Measurements from ENCODE around the gene OGT. TPM values are rescaled to one million over a fixed set of nuclear protein-coding genes. Genes with fewer than 3 reads are reported as not detected.
A peak's percentile ranks its signal among the peaks of the same experiment; 100 is the strongest.
"Not testable (repeated sequence)": the region's sequence is repeated elsewhere in the genome, so short reads cannot be mapped to it uniquely, and the experiment has no call there.

OGT gene
- polyA plus RNA-seq: 239 TPM
- long read RNA-seq, donor 1, partial matches to known transcripts: 17 of 18 reads
- long read RNA-seq, donor 1, other reads (novel, unspliced or antisense): 0 of 18 reads
- long read RNA-seq, donor 2, full-length matches to known transcripts: 3 of 127 reads
- long read RNA-seq, donor 2, partial matches to known transcripts: 124 of 127 reads
- long read RNA-seq, donor 2, other reads (novel, unspliced or antisense): 0 of 127 reads
- long read RNA-seq, donor 3, full-length matches to known transcripts: 7 of 76 reads
- long read RNA-seq, donor 3, partial matches to known transcripts: 69 of 76 reads
- long read RNA-seq, donor 3, other reads (novel, unspliced or antisense): 0 of 76 reads
- long read RNA-seq, donor 4: 0 reads
- long read RNA-seq, donor 5, full-length matches to known transcripts: 2 of 18 reads
- long read RNA-seq, donor 5, partial matches to known transcripts: 16 of 18 reads
- long read RNA-seq, donor 5, other reads (novel, unspliced or antisense): 0 of 18 reads
- long read RNA-seq, donor 6, full-length matches to known transcripts: 2 of 20 reads
- long read RNA-seq, donor 6, partial matches to known transcripts: 18 of 20 reads
- long read RNA-seq, donor 6, other reads (novel, unspliced or antisense): 0 of 20 reads
- long read RNA-seq, donor 7, partial matches to known transcripts: 110 of 110 reads
- long read RNA-seq, donor 7, other reads (novel, unspliced or antisense): 0 of 110 reads
- long read RNA-seq, donor 8, partial matches to known transcripts: 126 of 126 reads
- long read RNA-seq, donor 8, other reads (novel, unspliced or antisense): 0 of 126 reads
- long read RNA-seq, donor 9, partial matches to known transcripts: 183 of 185 reads
- long read RNA-seq, donor 9, other reads (novel, unspliced or antisense): 0 of 185 reads
- long read RNA-seq, donor 10, full-length matches to known transcripts: 7 of 54 reads
- long read RNA-seq, donor 10, partial matches to known transcripts: 47 of 54 reads
- long read RNA-seq, donor 10, other reads (novel, unspliced or antisense): 0 of 54 reads
- long read RNA-seq, donor 11, full-length matches to known transcripts: 3 of 126 reads
- long read RNA-seq, donor 11, partial matches to known transcripts: 123 of 126 reads
- long read RNA-seq, donor 11, other reads (novel, unspliced or antisense): 0 of 126 reads

DNA sequence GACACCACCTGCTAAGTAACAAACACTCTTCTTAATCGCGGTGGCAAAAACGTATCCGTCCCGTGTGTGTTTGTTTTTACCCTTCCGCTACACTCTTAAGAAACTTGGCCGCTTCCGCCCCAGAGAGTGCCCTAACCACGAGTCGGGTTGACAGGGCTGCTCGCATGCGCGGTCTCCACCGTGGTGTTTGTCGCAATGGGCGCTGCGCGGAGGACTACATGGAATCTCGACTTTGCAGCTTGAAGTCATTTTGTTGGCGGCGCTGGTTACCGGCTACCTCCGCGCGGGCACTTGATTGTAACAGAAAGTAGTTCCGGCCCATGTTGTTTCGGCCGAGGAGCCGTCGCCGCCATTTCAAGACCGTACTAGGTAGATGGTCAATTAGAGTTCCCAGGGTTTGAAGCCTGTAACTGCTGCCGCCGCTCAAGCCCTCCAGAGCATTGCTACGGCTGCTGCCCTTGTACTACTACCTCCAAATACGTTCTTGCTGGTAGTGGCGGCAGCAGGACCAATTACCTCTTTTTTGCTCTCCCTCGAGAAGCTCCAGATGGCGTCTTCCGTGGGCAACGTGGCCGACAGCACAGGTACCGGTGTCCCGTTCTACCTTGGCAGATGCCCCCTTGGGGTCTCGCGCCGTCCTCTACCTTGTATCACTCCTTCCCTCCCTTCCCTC, at the start of gene OGT:
Gene OGT, plus strand, starts transcription at position 352 of the 673 bp plus-strand sequence. Its CDS starts 196 bp downstream, at position 548.
- no CpG with 5 or more reads among the region's 47 CpGs for WGBS (ENCODE audit: insufficient coverage, low lambda C conversion rate)
- peak; percentile 93 to 96 for DNase-seq

DNA sequence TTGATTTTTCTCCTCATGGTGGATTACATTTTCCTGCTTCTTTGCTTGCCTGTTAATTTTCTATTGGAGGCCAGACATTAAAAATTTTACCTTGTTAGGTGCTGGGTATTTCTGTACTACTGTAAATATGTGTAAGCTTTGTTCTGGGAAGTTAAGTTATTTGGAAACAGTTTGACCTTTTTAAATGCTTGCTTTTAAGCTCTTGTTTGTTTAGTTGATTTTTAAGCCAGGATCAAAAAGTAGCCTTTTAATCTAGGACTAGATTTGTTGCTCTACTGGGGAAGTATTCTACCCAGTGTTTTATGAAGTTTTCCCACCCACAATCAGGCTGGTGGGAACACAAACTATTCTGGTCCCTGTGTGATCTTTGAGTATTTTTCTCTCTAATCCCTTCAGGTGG, 45.1 kb upstream of the OGT start:
- no peak for DNase-seq
- no peaks in the 10 kb centered on the region for H3K36me3 ChIP-seq (ENCODE audit: control insufficient read depth, insufficient read depth, low read length)
- H3K4me1 ChIP-seq (ENCODE audit: control insufficient read depth, insufficient read depth, low read length): no peaks in the 10 kb centered on the region
- no peak overlapping the region for H3K4me3 ChIP-seq (ENCODE audit: low read length)
- H3K27ac ChIP-seq (ENCODE audit: low read length): no peak overlapping the region
- H3K9me3 ChIP-seq (ENCODE audit: control insufficient read depth, low read depth, low read length): no peaks in the 10 kb centered on the region
- no peaks in the 10 kb centered on the region for H3K27me3 ChIP-seq (ENCODE audit: control insufficient read depth, insufficient read depth, low read length)

More for the DNA sequence above, at the start of gene OGT:
- peak within 1 kb of the TSS; percentile 96 for H3K4me3 ChIP-seq (ENCODE audit: low read length)
- H3K27ac ChIP-seq (ENCODE audit: low read length): peak within 1 kb of the TSS; percentile 95
- no peaks in the 10 kb centered on the region for H3K9me3 ChIP-seq (ENCODE audit: control insufficient read depth, low read depth, low read length)
- H3K27me3 ChIP-seq (ENCODE audit: control insufficient read depth, insufficient read depth, low read length): no peaks in the 10 kb centered on the region
- peaks cover 4% of the 10 kb centered on the region for H3K36me3 ChIP-seq (ENCODE audit: control insufficient read depth, insufficient read depth, low read length)
- no peaks in the 10 kb centered on the region for H3K4me1 ChIP-seq (ENCODE audit: control insufficient read depth, insufficient read depth, low read length)

DNA sequence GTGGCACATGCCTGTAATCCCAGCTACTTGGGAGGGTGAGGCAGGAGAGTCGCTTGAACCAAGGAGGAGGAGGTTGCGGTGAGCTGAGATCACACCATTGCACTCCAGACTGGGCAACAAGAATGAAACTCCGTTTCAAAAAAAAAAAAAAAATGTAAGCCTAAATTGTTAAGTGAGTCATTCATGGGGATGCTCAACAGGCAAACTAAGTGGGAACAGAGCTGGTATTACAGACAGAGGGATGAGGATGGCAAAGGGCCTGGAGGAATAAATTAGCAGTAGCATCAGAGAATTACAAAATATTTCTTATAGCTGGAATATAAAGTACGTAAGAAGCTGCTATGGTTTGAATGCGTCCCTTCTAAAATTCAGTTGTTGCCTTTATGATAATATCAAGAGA, 43.4 kb upstream of the OGT start:
- no peaks in the 10 kb centered on the region for H3K27me3 ChIP-seq (ENCODE audit: control insufficient read depth, insufficient read depth, low read length)
- no peak overlapping the region for H3K27ac ChIP-seq (ENCODE audit: low read length)
- H3K4me1 ChIP-seq (ENCODE audit: control insufficient read depth, insufficient read depth, low read length): no peaks in the 10 kb centered on the region
- 80% methylated on average over 1 of the region's 5 CpGs for WGBS (ENCODE audit: insufficient coverage, low lambda C conversion rate)
- no peaks in the 10 kb centered on the region for H3K9me3 ChIP-seq (ENCODE audit: control insufficient read depth, low read depth, low read length)
- no peak overlapping the region for H3K4me3 ChIP-seq (ENCODE audit: low read length)
- DNase-seq: no peak
- H3K36me3 ChIP-seq (ENCODE audit: control insufficient read depth, insufficient read depth, low read length): no peaks in the 10 kb centered on the region

DNA sequence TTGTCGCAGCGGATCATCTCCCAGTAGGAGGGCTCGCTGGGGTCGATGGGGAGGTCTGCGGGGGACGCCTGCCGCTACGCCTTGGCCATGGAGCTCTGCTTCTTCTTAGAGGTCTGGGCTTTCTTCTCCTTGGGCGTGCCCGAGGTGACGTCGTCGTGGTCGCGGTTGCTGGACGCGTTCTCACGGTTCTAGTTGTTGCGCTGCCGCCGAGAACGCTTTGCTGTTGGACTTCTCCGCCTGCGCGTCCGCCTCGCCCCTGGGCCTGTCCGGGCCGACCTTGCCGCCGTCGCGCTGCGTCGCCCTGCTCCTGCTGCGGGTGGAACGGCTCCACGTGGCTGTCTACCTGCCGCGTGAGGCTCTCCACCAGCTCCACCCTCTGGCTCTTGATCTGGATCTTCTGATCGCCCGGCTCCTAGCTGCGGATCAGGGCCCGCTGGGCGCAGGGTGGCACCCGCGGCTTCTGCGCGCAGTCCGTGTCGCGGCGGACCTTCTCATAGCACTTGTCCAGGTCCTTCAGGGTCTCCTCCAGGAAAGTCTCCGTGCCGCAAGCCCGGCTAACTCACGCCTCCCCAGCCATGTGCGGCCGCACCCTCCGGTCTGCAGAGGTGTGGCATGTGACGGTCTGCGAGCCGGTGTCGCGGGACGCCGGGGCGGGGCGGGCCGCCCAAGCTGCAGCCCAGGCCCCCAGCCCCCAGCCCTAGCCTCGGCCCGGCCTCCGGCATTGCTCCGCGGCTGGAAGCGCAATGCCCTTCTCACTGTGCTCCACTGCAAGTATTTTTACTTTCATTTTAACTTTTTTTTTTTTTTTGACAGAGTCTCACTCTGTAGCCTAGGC, 40.5 kb upstream of the OGT start:
- Histone ChIP-seq H3K4me1 (ENCODE audit: control insufficient read depth, insufficient read depth, low read length) (no peaks in the 10 kb centered on the region), H3K27me3 (ENCODE audit: control insufficient read depth, insufficient read depth, low read length) (no peaks in the 10 kb centered on the region), H3K36me3 (ENCODE audit: control insufficient read depth, insufficient read depth, low read length) (no peaks in the 10 kb centered on the region), H3K4me3 (ENCODE audit: low read length) (peak overlapping the region; percentile 39), H3K27ac (ENCODE audit: low read length) (no peak overlapping the region), H3K9me3 (ENCODE audit: control insufficient read depth, low read depth, low read length) (no peaks in the 10 kb centered on the region)
- no CpG with 5 or more reads among the region's 76 CpGs for WGBS (ENCODE audit: insufficient coverage, low lambda C conversion rate)
- DNase-seq: peak; percentile 18 to 72

DNA sequence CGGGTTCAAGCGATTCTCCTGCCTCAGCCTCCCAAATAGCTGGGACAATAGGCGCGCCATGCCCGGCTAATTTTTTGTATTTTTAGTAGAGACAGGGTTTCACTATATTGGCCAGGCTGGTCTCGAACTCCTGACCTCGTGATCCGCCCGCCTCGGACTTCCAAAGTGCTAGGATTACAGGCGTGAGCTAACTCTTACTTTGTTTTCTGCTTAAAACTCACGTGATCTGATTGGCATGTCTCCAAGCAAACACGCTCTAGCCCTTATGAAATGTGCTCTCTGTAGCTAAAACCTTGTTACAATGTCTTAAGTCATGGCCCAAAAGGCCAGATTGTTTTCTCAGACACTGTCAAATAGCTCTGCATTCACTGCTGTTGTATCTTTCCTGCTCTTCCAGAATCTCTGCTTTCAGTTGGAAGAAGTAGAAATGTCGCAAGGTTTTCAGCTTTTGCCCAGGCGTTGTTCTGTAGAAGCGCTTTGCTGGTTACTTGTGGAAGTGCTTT, 39.7 kb upstream of the OGT start:
- H3K9me3 ChIP-seq (ENCODE audit: control insufficient read depth, low read depth, low read length): no peaks in the 10 kb centered on the region
- no peak overlapping the region for H3K27ac ChIP-seq (ENCODE audit: low read length)

DNA sequence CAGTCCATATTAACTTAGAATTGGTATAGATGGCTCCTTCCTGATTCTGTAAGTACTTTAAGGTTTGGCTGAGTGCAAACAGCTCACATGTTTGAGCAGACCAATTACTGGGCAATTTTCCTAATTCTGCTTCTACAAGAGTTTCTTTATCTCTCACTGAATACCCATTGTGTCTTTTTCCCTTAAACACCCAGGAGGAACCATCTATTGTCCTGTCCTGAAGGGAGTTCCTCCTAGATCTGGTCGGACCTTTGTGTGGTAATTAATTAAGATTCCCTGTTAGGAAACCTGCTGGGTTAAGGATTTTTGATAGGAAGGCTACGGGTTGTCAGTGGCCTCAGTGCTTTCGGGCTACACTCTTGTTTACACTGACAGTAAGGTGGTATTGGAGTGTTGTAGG, 36.9 kb upstream of the OGT start:
- H3K36me3 ChIP-seq (ENCODE audit: control insufficient read depth, insufficient read depth, low read length); H3K27me3 ChIP-seq (ENCODE audit: control insufficient read depth, insufficient read depth, low read length); DNase-seq; H3K27ac ChIP-seq (ENCODE audit: low read length); H3K4me3 ChIP-seq (ENCODE audit: low read length); H3K9me3 ChIP-seq (ENCODE audit: control insufficient read depth, low read depth, low read length); H3K4me1 ChIP-seq (ENCODE audit: control insufficient read depth, insufficient read depth, low read length): not testable (repeated sequence)
- no CpG with 5 or more reads among the region's 3 CpGs for WGBS (ENCODE audit: insufficient coverage, low lambda C conversion rate)

More for the DNA sequence above, 39.7 kb upstream of the OGT start:
- no peaks in the 10 kb centered on the region for H3K36me3 ChIP-seq (ENCODE audit: control insufficient read depth, insufficient read depth, low read length)
- no CpG with 5 or more reads among the region's 16 CpGs for WGBS (ENCODE audit: insufficient coverage, low lambda C conversion rate)
- DNase-seq: peak; percentile 9 to 15
- H3K4me1 ChIP-seq (ENCODE audit: control insufficient read depth, insufficient read depth, low read length): no peaks in the 10 kb centered on the region
- H3K27me3 ChIP-seq (ENCODE audit: control insufficient read depth, insufficient read depth, low read length): no peaks in the 10 kb centered on the region
- peak overlapping the region; percentile 39 for H3K4me3 ChIP-seq (ENCODE audit: low read length)

DNA sequence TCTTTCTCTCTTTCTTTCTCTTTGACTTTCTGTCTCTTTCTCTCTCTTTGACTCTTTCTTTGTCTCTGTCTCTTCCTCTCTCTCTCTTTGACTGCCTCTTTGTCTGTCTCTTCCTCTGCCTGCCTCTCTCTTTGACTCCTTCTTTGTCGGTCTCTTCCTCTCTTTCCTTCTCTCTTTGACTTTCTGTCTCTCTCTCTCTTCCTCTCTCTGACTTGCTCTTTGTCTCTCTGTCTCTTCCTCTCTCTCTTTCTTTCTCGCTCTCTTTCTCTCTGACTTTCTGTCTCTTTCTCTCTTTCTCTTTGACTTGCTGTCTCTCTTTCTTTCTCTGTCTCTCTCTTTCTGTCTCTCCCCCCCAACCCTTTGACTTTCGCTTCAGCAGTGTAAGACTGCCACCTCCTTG, 36.4 kb upstream of the OGT start:
- H3K27ac ChIP-seq (ENCODE audit: low read length): no peak overlapping the region
- WGBS (ENCODE audit: insufficient coverage, low lambda C conversion rate): 87% methylated on average over 2 of the region's 3 CpGs
- no peaks in the 10 kb centered on the region for H3K4me1 ChIP-seq (ENCODE audit: control insufficient read depth, insufficient read depth, low read length)
- no peak overlapping the region for H3K4me3 ChIP-seq (ENCODE audit: low read length)
- H3K27me3 ChIP-seq (ENCODE audit: control insufficient read depth, insufficient read depth, low read length): no peaks in the 10 kb centered on the region
- no peaks in the 10 kb centered on the region for H3K9me3 ChIP-seq (ENCODE audit: control insufficient read depth, low read depth, low read length)
- no peak for DNase-seq
- H3K36me3 ChIP-seq (ENCODE audit: control insufficient read depth, insufficient read depth, low read length): no peaks in the 10 kb centered on the region

DNA sequence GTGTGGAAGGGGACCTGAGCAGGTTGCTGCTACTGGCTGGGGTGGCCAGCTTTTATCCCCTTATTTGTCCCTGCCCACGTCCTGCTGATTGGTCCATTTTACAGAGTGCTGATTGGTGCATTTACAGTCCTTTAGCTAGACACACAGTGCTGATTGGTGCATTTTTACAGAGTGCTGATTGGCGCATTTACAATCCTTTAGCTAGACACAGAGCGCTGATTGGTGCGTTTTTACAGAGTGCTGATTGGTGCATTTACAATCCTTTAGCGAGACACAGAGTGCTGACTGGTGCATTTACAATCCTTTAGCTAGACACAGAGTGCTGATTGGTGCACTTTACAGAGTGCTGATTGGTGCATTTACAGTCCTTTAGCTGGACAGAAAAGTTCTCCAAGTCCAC, 30.8 kb upstream of the OGT start:
- not testable (repeated sequence) for H3K4me1 ChIP-seq (ENCODE audit: control insufficient read depth, insufficient read depth, low read length); H3K9me3 ChIP-seq (ENCODE audit: control insufficient read depth, low read depth, low read length); H3K27ac ChIP-seq (ENCODE audit: low read length); H3K27me3 ChIP-seq (ENCODE audit: control insufficient read depth, insufficient read depth, low read length); DNase-seq; H3K36me3 ChIP-seq (ENCODE audit: control insufficient read depth, insufficient read depth, low read length); H3K4me3 ChIP-seq (ENCODE audit: low read length)
- no CpG with 5 or more reads among the region's 5 CpGs for WGBS (ENCODE audit: insufficient coverage, low lambda C conversion rate)

DNA sequence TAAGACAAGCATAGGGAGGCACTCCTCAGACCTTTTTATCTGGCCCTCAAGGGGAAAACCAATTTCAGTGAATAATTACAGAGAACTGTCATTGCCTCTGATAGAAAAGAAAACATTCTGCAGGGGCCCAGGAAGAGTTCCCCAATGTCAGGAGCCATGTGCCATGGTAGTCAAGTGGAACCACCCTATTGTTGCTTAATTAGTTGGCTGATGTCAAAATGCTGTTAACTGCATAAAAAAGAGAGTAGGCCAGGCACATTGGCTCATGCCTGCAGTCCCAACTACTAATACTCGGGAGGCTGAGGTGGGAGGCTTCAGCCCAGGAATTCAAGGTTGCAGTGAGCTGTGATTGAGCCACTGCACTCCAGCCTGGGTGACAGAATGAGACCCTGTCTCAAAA, 28.6 kb upstream of the OGT start:
- no peaks in the 10 kb centered on the region for H3K9me3 ChIP-seq (ENCODE audit: control insufficient read depth, low read depth, low read length)
- WGBS (ENCODE audit: insufficient coverage, low lambda C conversion rate): no CpG with 5 or more reads among the region's 1 CpG

More for the DNA sequence above, 28.6 kb upstream of the OGT start:
- H3K27ac ChIP-seq (ENCODE audit: low read length): no peak overlapping the region
- H3K4me1 ChIP-seq (ENCODE audit: control insufficient read depth, insufficient read depth, low read length): no peaks in the 10 kb centered on the region
- no peaks in the 10 kb centered on the region for H3K36me3 ChIP-seq (ENCODE audit: control insufficient read depth, insufficient read depth, low read length)
- DNase-seq: no peak
- no peak overlapping the region for H3K4me3 ChIP-seq (ENCODE audit: low read length)
- no peaks in the 10 kb centered on the region for H3K27me3 ChIP-seq (ENCODE audit: control insufficient read depth, insufficient read depth, low read length)

Data from large intestine (tissue), 12 donors.